Effector CD4-positive, alpha-beta T cell (primary cell): ENCODE measurements around the gene CRAMP1.
A peak's percentile ranks its signal among the peaks of the same experiment; 100 is the strongest.
"Not testable (repeated sequence)": the region's sequence is repeated elsewhere in the genome, so short reads cannot be mapped to it uniquely, and the experiment has no call there.

Source experiments
- DNase-seq: peaks from one replicate; pipeline ENCODE4 v3.0.0-alpha.2; 2020

Gene CRAMP1

GRCh38 chr16:1719559-1720229 lies 107.5 kb downstream of the CRAMP1 start:
- DNase-seq = not testable (repeated sequence)

GRCh38 chr16:1721372-1721771 lies 109.2 kb downstream of the CRAMP1 start:
- DNase-seq = no peak

GRCh38 chr16:1723450-1724147 lies 111.4 kb downstream of the CRAMP1 start:
- DNase-seq = peak; percentile 36

- no peak for DNase-seq
These were observed 112.3 kb downstream of the CRAMP1 start for GRCh38 chr16:1724491-1724890.

GRCh38 chr16:1726661-1727502 lies 114.7 kb downstream of the CRAMP1 start:
- DNase-seq = no peak
